ENCODE data around the gene GPATCH4.

Gene GPATCH4

DNA sequence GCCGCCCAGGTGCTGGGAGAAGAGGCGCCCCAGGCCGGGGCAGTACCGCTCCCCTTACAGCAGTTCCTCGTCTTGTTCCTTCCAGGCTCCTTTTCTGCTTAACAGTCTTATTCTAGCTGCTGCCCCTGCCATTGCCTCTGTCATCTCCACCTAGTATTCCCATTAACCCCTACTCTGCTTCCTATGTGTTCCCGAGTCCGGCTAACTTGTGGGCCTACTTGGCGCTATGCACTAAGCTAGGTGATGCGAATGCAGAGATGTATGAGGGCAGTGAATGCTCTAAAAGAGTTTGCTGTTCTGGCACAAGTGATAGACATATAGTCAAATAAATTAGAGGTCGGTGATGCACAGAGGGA is 28.6 kb downstream of the GPATCH4 start:
- in situ Hi-C loops (cut with HindIII; ENCODE audit: low pct_ligation_motif_present, low sequenced_read_pairs), result loop anchor here (10.0 kb wide), 1 partner anchor 48 kb away; no protein-coding TSS in a partner anchor
- no peaks in the 10 kb centered on the region for H3K36me3 ChIP-seq (replicated peaks)
- peak overlapping the region; percentile 89 for H3K4me3 ChIP-seq (ENCODE audit: low read depth, low read length)
- no peak for DNase-seq
- H3K27me3 ChIP-seq (replicated peaks), result no peaks in the 10 kb centered on the region
- H3K27ac ChIP-seq, result no peak overlapping the region
- TF ChIP-seq CTCF (IDR thresholded peaks at IDR 0.05; ENCODE audit: low read depth, low read length, missing control alignments), result no peak

DNA sequence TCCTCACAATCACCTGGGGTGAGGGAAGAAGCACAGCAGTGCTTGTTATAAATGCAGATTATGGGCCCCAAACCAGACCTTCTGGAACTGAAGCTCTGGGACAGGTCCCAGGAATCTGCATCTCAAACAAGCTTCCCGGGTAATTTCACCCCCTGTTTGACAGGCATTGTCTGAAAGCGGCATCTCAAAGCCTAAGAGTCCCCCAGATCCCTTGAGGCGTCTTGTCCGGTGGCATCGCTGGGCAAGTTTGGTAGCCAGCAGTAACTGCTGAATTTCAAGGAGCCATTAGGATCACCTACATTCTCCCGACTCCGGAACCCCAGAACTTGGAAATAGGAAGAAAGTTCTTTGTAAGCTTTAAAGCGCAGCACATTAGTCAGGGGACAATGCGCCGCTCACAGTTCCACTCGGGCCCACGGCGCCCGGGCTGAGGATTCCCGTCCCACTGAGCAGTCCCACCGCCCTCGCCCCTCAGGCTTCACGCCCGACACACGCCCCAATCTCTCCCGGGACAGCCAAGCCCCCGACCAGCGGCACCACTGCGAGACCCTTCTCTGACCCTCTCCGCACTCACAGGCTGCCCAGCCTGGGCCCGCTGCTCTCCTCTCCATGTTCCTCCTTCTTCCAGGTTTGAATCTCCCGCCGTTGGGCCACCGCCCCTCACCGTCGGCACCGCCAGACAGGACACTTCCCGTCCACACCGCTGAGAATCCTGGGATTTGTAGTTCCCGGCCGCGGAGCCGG is 29.2 kb downstream of the GPATCH4 start, which contains the start of gene IQGAP3:
Gene IQGAP3, minus strand, starts transcription at position 647 of the 744 bp plus-strand sequence. Its CDS starts 36 bp downstream, at position 611.
- no peaks in the 10 kb centered on the region for H3K27me3 ChIP-seq (replicated peaks)
- peak within 1 kb of the TSS; percentile 89 for H3K4me3 ChIP-seq (ENCODE audit: low read depth, low read length)
- H3K27ac ChIP-seq, result no peak within 1 kb of the TSS
- in situ Hi-C loops (cut with HindIII; ENCODE audit: low pct_ligation_motif_present, low sequenced_read_pairs), result loop anchor here (10.0 kb wide), 1 partner anchor 47 kb away; no protein-coding TSS in a partner anchor
- no peak for TF ChIP-seq CTCF (IDR thresholded peaks at IDR 0.05; ENCODE audit: low read depth, low read length, missing control alignments)
- peak; percentile 77 for DNase-seq
- no peaks in the 10 kb centered on the region for H3K36me3 ChIP-seq (replicated peaks)

DNA sequence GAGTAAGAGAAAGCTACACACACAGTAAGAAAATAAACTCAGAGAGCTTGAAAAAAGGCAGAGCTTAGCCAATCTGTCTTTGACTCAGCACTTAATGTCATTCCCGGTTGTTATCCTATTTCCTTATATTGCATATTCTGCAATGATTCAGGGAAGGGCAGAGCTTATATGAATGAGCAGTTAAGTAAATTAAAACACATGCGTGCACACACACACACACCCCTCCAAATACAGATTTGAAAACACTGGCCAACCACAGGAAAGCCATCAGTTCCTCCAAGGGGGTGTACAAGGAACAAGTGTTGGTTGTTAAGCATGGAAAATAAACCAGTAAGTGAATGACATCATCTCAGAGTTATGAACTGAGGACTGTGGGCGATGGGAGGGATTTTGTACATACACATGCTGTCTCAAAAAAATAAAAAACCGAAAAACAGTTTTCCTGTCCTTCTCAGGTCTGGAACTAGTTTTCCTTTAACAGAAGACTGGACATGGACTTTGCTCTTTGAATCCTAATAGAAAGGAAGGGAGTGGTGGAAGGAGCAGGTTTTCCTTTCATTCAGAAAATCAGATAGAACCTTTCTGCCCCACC is 29.9 kb downstream of the GPATCH4 start:
- in situ Hi-C loops (cut with HindIII; ENCODE audit: low pct_ligation_motif_present, low sequenced_read_pairs), result loop anchor here (10.0 kb wide), 1 partner anchor 47 kb away; no protein-coding TSS in a partner anchor
- peak; percentile 81 for DNase-seq
- Histone ChIP-seq H3K36me3 (replicated peaks) (no peaks in the 10 kb centered on the region), H3K27me3 (replicated peaks) (no peaks in the 10 kb centered on the region), H3K4me3 (ENCODE audit: low read depth, low read length) (peak overlapping the region; percentile 89), H3K27ac (peak overlapping the region; percentile 28)
- no peak for TF ChIP-seq CTCF (IDR thresholded peaks at IDR 0.05; ENCODE audit: low read depth, low read length, missing control alignments)

GRCh38 chr1:156566436-156566835 is 34.8 kb downstream of the GPATCH4 start:
- no peak for DNase-seq
- Histone ChIP-seq H3K27me3 (replicated peaks) (no peaks in the 10 kb centered on the region), H3K4me3 (ENCODE audit: low read depth, low read length) (no peak overlapping the region), H3K27ac (no peak overlapping the region), H3K36me3 (replicated peaks) (no peaks in the 10 kb centered on the region)
- in situ Hi-C loops (cut with HindIII; ENCODE audit: low pct_ligation_motif_present, low sequenced_read_pairs), result no loop called here
- no peak for TF ChIP-seq CTCF (IDR thresholded peaks at IDR 0.05; ENCODE audit: low read depth, low read length, missing control alignments)

GRCh38 chr1:156565519-156565918 is 35.8 kb downstream of the GPATCH4 start:
- Histone ChIP-seq H3K27ac (no peak overlapping the region), H3K27me3 (replicated peaks) (no peaks in the 10 kb centered on the region), H3K36me3 (replicated peaks) (no peaks in the 10 kb centered on the region), H3K4me3 (ENCODE audit: low read depth, low read length) (no peak overlapping the region)
- DNase-seq, result no peak
- in situ Hi-C loops (cut with HindIII; ENCODE audit: low pct_ligation_motif_present, low sequenced_read_pairs), result no loop called here
- no peak for TF ChIP-seq CTCF (IDR thresholded peaks at IDR 0.05; ENCODE audit: low read depth, low read length, missing control alignments)

Measured in brain microvascular endothelial cell (primary cell).